Iris pigment epithelial cell (primary cell): ENCODE measurements around the gene SRPK3.

Experiments used
- DNase-seq: peaks from one replicate; pipeline ENCODE4 v3.0.0-alpha.2; 2011; ENCODE audit warnings: low read depth

Gene SRPK3

GRCh38 chrX:153831429-153832150 is 50.7 kb downstream of the SRPK3 start:
- no peak for DNase-seq

- DNase-seq: no peak
Measured at GRCh38 chrX:153832728-153833127, 51.9 kb downstream of the SRPK3 start.
